RWPE1 (cell line): Measurements from ENCODE around the gene LTC4S.

Experiments used
- CTCF ChIA-PET: fragments of 350-600 bp; sonication (Branson Sonifier 250); formaldehyde crosslinking; extraction: SDS; loops from one replicate; lab custom pipeline; 2021; lab: Yijun Ruan, JAX
- POLR2A ChIA-PET: fragments of 400-600 bp; formaldehyde crosslinking; extraction: SDS; loops from one replicate; lab custom pipeline; 2020; ENCODE audit warnings: antibody characterized with exemption; ENCODE audit not compliant: low non-redundant PET; lab: Yijun Ruan, JAX
- DNase-seq: peaks from one replicate; pipeline ENCODE4 v3.0.0; 2012; ENCODE audit warnings: low spot score
- H3K27ac ChIP-seq: fragments of 450-650 bp; 2 replicates; pipeline ENCODE4 v1.5.1; 2017
- TF ChIP-seq, protein P1 (sequence below): fragments of 450-650 bp; conservative IDR thresholded peaks from 2 replicates; pipeline ENCODE4 v1.5.1; 2017; ENCODE audit warnings: low read depth, mild to moderate bottlenecking

Gene LTC4S

DNA sequence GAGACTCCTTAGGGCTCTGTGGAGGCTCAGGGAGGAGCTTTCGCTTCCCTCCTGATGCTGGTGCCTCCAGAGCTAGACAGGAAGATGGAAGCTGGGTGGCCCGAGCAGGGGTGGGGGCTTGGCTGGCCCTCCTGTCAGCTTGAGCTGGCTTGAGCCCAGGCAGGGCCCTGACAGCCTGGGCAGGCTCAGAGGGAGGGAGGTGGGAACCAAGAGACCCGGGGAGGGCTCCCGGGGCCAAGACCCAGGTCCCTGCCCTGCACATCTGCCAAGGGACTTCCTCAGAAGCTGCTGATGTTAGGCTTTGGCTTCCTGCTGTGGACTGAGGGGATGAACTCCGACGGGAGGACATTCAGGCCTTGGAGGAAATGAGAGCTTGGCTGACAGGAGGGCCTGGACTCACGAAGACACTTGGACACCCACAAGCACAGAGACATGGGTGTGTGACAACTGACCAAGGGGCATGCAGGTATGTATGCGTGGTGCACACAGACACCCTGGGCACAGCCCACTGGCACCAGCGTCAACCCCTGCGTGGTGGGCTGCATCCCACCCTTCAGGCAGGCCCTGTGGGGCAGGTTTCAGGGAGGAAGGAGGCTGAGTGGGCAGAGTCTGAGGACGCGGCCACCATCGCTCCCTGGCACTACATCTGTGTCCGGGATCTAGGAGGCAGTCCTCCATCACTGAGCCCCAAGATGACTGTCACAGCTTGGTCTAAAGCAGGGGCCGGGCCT is 1.7 kb upstream of the LTC4S start:
- POLR2A ChIA-PET, result no interaction called here
- CTCF ChIA-PET, result interaction anchor here (0.7 to 7.0 kb wide), 2 partner anchors 10 to 29 kb away, joined by 3 to 39 read pairs; no protein-coding TSS in a partner anchor

DNA sequence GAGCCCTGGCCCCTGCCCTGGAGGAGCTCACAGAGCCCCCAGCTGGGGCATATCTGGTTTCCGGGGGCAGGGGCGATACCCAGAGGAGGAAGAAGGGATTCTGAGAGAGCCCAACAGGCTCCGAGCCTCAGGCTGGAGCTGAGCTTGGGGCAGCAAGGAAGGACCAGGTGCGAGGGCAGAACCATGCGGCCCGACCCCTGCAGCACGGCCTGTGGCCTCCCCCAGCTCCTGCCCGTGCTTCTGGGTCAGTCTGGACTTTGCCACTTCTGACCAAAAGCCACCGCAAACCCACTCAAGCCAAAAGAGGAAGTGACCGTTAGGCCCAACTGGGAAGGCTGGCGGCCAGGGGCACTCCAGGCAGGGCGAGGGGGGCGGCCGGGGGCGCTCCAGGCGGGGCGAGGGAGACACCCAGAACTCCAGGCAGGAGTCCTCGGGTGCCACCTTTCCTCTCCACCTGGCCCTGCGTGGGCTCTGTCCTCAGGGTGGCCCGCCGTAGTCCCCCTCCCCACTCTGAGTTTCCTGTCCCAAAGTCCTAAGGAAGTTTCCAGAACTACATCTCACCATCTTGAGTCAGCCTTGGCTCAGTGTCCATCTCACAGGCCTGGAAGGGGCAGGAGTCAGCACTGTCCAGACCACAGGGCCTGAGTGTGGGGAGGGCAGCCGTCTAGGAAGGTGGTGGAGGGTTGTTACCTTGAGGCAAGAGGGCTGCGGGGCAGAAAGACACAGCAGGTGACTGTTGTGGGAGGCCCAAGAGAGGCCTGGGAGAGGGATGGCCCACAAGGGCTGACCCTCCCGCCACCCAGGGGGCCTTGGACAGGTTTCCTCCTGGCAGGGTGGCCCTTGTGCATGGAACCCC is 946 bp upstream of the LTC4S start:
- ChIA-PET CTCF (interaction anchor here (0.7 to 7.0 kb wide), 2 partner anchors 9 to 30 kb away, joined by 3 to 39 read pairs; no protein-coding TSS in a partner anchor), POLR2A (interaction anchor here (1.0 kb wide), 1 partner anchor 30 kb away, joined by 3 read pairs; no protein-coding TSS in a partner anchor)
- TF ChIP-seq, protein P1, sequence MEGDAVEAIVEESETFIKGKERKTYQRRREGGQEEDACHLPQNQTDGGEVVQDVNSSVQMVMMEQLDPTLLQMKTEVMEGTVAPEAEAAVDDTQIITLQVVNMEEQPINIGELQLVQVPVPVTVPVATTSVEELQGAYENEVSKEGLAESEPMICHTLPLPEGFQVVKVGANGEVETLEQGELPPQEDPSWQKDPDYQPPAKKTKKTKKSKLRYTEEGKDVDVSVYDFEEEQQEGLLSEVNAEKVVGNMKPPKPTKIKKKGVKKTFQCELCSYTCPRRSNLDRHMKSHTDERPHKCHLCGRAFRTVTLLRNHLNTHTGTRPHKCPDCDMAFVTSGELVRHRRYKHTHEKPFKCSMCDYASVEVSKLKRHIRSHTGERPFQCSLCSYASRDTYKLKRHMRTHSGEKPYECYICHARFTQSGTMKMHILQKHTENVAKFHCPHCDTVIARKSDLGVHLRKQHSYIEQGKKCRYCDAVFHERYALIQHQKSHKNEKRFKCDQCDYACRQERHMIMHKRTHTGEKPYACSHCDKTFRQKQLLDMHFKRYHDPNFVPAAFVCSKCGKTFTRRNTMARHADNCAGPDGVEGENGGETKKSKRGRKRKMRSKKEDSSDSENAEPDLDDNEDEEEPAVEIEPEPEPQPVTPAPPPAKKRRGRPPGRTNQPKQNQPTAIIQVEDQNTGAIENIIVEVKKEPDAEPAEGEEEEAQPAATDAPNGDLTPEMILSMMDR, result no peak
- DNase-seq, result no peak
- peak overlapping the region; percentile 86 for H3K27ac ChIP-seq

More for the DNA sequence above, 1.7 kb upstream of the LTC4S start:
- TF ChIP-seq, protein P1, result no peak
- DNase-seq, result no peak
- H3K27ac ChIP-seq, result peak overlapping the region; percentile 5; the same call in 1 of the 2 replicates

DNA sequence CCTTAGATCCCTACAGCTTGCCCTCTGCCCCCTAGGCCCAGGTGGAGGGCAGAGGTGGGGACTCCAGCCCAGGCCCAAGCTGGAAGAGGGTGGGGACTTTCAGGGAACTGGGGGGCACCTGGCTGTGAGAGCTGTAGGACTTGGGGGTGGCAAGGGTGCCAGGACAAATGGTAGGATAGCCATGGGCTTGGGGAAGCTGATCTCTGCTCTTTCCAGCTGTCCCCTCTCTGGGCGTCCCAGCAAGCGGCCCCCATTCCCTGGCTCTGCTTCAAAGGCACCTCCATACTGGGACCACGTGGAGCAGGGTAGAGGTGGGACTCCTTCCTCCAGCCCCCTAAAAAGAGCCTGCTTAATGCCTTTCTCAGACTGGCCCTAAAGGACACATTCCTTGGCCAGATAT is 385 bp downstream of the LTC4S start:
- DNase-seq, result no peak
- ChIA-PET CTCF (interaction anchor here (1.2 to 7.0 kb wide), 2 partner anchors 20 to 31 kb away, joined by 3 to 39 read pairs; no protein-coding TSS in a partner anchor), POLR2A (interaction anchor here (1.0 kb wide), 1 partner anchor 31 kb away, joined by 3 read pairs; no protein-coding TSS in a partner anchor)
- peak overlapping the region; percentile 86 for H3K27ac ChIP-seq
- TF ChIP-seq, protein P1, result no peak

DNA sequence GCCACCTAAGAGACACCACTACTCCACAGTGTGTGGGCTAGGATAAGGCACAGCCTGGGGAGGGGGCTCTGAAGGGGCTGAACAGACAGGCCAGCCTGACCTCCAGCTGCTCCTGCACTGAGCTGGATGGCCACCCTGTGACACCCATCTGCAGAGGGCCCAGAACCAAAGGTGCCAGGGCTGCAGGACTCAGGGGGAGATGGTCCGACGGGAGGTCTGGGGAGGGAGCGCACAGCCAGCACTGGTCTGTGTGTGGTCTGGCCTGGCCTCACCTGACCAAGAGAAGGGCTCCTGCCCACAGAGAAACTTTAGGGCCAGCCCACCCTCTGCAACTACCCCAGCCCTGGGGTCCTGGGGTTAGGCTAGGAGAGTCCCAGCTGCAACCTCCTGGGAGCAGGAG is 789 bp downstream of the LTC4S start:
- peak overlapping the region; percentile 86 for H3K27ac ChIP-seq
- ChIA-PET POLR2A (interaction anchor here (0.6 to 0.7 kb wide), 3 partner anchors 12 to 423 kb away, joined by 3 to 5 read pairs (median 4); no protein-coding TSS in a partner anchor), CTCF (interaction anchor here (1.2 to 7.0 kb wide), 2 partner anchors 21 to 31 kb away, joined by 3 to 39 read pairs; no protein-coding TSS in a partner anchor)
- TF ChIP-seq, protein P1, result no peak
- DNase-seq, result no peak

DNA sequence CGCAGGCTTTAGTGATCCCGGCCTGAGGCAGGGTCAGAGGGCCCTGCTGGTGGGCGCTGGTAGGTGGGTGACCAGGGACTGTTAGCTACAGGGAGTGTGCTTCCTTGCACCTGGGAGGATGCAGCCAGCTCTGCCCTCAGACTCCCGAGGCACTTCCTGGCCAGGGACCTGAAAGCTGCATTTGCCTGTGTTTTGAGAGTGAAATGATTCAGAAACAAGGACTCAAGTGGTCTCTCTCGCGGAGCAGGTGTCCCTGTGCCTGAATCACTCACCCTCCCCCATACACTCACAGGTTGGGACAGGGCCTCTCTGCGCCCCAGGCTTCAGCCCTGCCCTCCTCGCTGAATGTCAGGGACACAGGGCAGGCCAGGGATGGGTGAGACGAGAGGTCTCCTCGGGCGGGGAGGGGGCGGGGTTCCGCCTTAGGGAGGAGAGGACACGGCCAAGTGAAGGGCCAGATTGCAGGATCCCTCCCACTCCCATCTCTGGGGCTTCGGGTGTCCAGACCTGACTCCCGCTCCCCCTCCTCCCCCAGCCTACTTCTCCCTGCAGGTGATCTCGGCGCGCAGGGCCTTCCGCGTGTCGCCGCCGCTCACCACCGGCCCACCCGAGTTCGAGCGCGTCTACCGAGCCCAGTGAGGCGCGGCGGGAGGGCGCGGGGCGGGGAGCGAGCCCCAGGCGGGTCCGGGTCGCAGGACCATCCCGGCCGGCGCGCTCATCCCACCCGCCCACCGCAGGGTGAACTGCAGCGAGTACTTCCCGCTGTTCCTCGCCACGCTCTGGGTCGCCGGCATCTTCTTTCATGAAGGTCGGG is 1.5 kb downstream of the LTC4S start:
- peak overlapping the region; percentile 86 for H3K27ac ChIP-seq
- CTCF ChIA-PET, result interaction anchor here (0.6 to 7.0 kb wide), 4 partner anchors 32 to 173 kb away, joined by 3 to 39 read pairs (median 4); no protein-coding TSS in a partner anchor
- POLR2A ChIA-PET, result interaction anchor here (0.6 to 0.8 kb wide), 4 partner anchors 10 to 423 kb away, joined by 3 to 5 read pairs (median 4); no protein-coding TSS in a partner anchor
- peak; percentile 40 for DNase-seq
- TF ChIP-seq, protein P1, result no peak
